ENCODE measurements around the gene TRIM15. TPM values are rescaled to one million over a fixed set of nuclear protein-coding genes. Genes with fewer than 3 reads are reported as not detected.

TRIM15 gene
- polyA plus RNA-seq, 1 experiment, result not detected

DNA sequence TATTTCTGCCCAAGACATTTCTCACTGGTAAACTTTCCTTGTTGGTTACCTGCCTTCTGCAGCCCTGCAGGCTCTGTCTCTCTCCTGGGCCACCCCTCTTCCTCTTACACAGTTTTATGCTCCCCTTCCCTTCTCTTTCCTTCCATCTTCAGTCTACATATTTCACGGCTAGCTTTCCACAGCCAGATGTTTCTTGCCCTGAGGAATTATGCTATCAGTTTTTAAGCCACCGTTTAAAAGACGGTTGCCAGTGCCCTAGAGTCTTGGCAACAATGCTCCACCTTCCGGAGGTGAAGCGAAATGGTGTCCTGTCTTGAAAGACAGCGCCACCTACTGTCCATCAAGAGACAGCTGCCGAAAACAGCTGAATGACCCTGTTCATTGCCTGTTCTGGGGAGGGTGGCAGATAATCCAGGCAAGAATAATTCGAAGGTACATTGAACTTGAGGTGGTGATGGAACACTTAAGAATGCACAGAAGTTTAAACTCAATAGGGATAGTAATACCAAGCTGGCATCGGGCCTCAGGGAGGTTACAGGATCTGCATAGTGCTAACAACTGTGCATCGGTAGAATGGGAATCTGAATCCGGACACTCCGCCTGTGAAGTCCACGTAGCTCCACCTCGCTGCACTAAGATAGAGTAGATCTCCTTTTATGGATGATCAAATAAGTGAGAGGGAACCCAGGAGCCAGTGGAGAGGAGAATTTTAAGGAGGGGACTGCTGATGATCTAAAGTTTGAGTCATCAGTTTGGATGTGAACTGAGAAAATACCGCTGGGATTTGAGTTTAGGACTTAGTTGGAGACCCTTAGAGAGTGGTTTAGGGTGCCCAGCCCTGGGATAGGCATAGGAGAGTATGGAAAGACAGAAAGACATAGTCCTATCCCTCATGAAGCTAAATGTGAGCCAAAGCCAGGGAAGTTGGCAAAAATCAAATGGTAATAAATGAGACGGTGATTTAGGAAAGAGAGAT, 32.2 kb upstream of the TRIM15 start:
- Histone ChIP-seq H3K36me3 (ENCODE audit: control insufficient read depth, insufficient read depth, low read length) (no peaks in the 10 kb centered on the region), H3K27me3 (ENCODE audit: control insufficient read depth, insufficient read depth, low read length) (peaks cover 27% of the 10 kb centered on the region), H3K4me3 (ENCODE audit: low read depth, low read length) (no peak overlapping the region)
- CTCF ChIA-PET, result interaction anchor here (0.5 to 5.1 kb wide), 33 partner anchors 9 to 372 kb away, joined by 3 to 199 read pairs (median 4); no protein-coding TSS in a partner anchor
- DNase-seq (ENCODE audit: low read depth), result no peak
- TF ChIP-seq, protein P1, sequence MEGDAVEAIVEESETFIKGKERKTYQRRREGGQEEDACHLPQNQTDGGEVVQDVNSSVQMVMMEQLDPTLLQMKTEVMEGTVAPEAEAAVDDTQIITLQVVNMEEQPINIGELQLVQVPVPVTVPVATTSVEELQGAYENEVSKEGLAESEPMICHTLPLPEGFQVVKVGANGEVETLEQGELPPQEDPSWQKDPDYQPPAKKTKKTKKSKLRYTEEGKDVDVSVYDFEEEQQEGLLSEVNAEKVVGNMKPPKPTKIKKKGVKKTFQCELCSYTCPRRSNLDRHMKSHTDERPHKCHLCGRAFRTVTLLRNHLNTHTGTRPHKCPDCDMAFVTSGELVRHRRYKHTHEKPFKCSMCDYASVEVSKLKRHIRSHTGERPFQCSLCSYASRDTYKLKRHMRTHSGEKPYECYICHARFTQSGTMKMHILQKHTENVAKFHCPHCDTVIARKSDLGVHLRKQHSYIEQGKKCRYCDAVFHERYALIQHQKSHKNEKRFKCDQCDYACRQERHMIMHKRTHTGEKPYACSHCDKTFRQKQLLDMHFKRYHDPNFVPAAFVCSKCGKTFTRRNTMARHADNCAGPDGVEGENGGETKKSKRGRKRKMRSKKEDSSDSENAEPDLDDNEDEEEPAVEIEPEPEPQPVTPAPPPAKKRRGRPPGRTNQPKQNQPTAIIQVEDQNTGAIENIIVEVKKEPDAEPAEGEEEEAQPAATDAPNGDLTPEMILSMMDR (IDR thresholded peaks at IDR 0.05; ENCODE audit: insufficient read depth, low read depth, low read length), result peak; percentile 99
- POLR2A ChIA-PET, result no interaction called here

DNA sequence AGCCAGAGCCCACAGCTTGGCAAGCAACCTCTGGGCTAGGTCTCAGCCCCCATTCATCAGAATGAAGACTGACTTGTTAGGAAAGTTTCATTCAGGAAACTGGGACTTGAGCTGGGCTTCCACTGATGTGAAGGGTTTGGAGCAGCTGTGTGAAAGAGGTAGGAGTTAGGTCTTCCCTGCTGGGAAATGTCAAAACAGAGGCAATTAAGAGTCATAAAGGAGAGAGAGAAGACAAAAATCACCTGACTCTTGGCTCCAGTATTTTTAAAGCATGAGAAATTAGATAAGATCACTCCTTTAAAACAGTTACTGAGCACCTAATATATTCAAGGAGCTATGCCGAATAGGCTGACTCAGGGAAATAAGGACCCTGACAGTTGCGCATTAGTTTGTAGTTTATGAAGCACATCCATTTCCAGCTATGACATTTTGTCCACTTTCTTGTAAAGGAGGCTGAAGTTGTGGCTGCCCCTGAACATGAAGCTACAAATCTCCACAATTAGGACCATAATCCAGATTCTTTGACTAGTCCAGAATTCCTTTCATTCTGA, 31.3 kb upstream of the TRIM15 start:
- POLR2A ChIA-PET, result no interaction called here
- no peaks in the 10 kb centered on the region for H3K36me3 ChIP-seq (ENCODE audit: control insufficient read depth, insufficient read depth, low read length)
- H3K4me3 ChIP-seq (ENCODE audit: low read depth, low read length), result no peak overlapping the region
- CTCF ChIA-PET, result interaction anchor here (0.8 to 5.1 kb wide), 17 partner anchors 9 to 284 kb away, joined by 3 to 199 read pairs (median 7); no protein-coding TSS in a partner anchor
- no peak for DNase-seq (ENCODE audit: low read depth)
- H3K27me3 ChIP-seq (ENCODE audit: control insufficient read depth, insufficient read depth, low read length), result peaks cover 26% of the 10 kb centered on the region
- TF ChIP-seq, protein P1 (IDR thresholded peaks at IDR 0.05; ENCODE audit: insufficient read depth, low read depth, low read length), result no peak

DNA sequence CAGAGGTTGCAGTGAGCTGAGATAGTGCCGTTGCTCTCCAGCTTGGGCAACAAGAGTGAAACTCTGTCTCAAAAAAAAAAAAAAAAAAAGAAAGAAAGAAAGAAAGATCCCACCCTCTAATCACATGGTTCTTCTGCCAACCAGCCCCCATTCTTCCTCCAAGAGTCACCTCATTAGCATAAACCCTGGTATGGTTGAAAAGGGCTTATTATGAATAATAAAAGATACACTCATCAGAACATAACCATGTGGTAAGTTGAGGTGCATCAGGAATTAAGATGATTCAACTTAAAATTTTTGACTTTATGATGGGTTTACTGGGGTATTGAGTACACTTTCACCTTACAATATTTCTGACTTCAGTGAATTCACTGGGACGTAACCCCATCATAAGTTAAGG, 28.2 kb upstream of the TRIM15 start:
- H3K27me3 ChIP-seq (ENCODE audit: control insufficient read depth, insufficient read depth, low read length), result peaks cover 12% of the 10 kb centered on the region
- DNase-seq (ENCODE audit: low read depth), result no peak
- ChIA-PET POLR2A (no interaction called here), CTCF (interaction anchor here (2.3 kb wide), 1 partner anchor 32 kb away, joined by 13 read pairs; no protein-coding TSS in a partner anchor)
- TF ChIP-seq, protein P1 (IDR thresholded peaks at IDR 0.05; ENCODE audit: insufficient read depth, low read depth, low read length), result no peak
- no peak overlapping the region for H3K4me3 ChIP-seq (ENCODE audit: low read depth, low read length)
- H3K36me3 ChIP-seq (ENCODE audit: control insufficient read depth, insufficient read depth, low read length), result no peaks in the 10 kb centered on the region

DNA sequence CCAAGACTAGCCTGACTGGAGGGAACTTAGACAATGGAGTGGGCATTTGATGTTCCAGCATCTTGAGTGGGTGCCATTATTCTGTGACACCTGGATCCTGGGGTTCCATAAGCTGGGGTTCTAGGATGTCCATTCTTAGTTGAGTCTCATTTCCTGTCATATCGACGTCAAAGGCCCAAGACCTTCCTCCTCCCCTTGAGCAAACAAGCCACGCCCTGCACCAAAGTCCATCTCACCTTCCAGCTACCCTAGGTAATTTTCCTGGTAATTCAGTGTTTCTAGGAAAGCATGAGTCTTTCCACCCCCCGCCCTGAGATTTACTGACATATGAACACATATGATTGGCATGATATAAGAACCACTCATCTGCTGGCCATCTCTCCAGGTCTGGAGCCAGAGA, 27.6 kb upstream of the TRIM15 start, which contains the start of gene TRIM40:
Gene TRIM40 (plus strand): TSS at position 384 of the 400 bp plus-strand sequence. CDS start 897 bp downstream, outside the sequence.
- Histone ChIP-seq H3K4me3 (ENCODE audit: low read depth, low read length) (no peak within 1 kb of the TSS), H3K36me3 (ENCODE audit: control insufficient read depth, insufficient read depth, low read length) (no peaks in the 10 kb centered on the region), H3K27me3 (ENCODE audit: control insufficient read depth, insufficient read depth, low read length) (peaks cover 10% of the 10 kb centered on the region)
- TF ChIP-seq, protein P1 (IDR thresholded peaks at IDR 0.05; ENCODE audit: insufficient read depth, low read depth, low read length), result no peak
- POLR2A ChIA-PET, result no interaction called here
- CTCF ChIA-PET, result interaction anchor here (2.3 kb wide), 1 partner anchor 32 kb away, joined by 13 read pairs; no protein-coding TSS in a partner anchor
- DNase-seq (ENCODE audit: low read depth), result no peak
